Mucosa of stomach (tissue), 1 donor: ENCODE results near the gene BARX1.

Experiments
- H3K27me3 ChIP-seq: one replicate; pipeline ENCODE4 v1.7.0; 2013; ENCODE audit warnings: mild to moderate bottlenecking, low read length; ENCODE audit not compliant: control insufficient read depth, insufficient read depth
- H3K36me3 ChIP-seq: one replicate; pipeline ENCODE4 v1.7.0; 2013; ENCODE audit warnings: low read length; ENCODE audit not compliant: control insufficient read depth, insufficient read depth
- H3K4me1 ChIP-seq: one replicate; pipeline ENCODE4 v1.7.0; 2013; ENCODE audit warnings: mild to moderate bottlenecking, low read length; ENCODE audit not compliant: control insufficient read depth, insufficient read depth
- H3K4me3 ChIP-seq: one replicate; pipeline ENCODE4 v1.7.0; 2013; ENCODE audit warnings: low read length
- H3K9ac ChIP-seq: one replicate; pipeline ENCODE4 v1.7.0; 2013; ENCODE audit warnings: mild to moderate bottlenecking, low read length, moderate library complexity
- H3K9me3 ChIP-seq: one replicate; pipeline ENCODE4 v1.7.0; 2013; ENCODE audit warnings: mild to moderate bottlenecking, low read length, moderate library complexity; ENCODE audit not compliant: control insufficient read depth
- donor health status: Pancreatic carcinoma.

The BARX1 gene

GRCh38 chr9:93953496-93954433 is 1.4 kb downstream of the BARX1 start:
- H3K9ac ChIP-seq = peak overlapping the region; percentile 55
- peaks cover 34% of the 10 kb centered on the region for H3K4me1 ChIP-seq
- no peaks in the 10 kb centered on the region for H3K9me3 ChIP-seq
- no peak overlapping the region for H3K4me3 ChIP-seq
- H3K27me3 ChIP-seq = peaks cover 93% of the 10 kb centered on the region
- H3K36me3 ChIP-seq = no peaks in the 10 kb centered on the region

- Histone ChIP-seq H3K36me3 (no peaks in the 10 kb centered on the region), H3K27me3 (peaks cover 93% of the 10 kb centered on the region), H3K9me3 (no peaks in the 10 kb centered on the region), H3K4me1 (peaks cover 29% of the 10 kb centered on the region), H3K4me3 (no peak overlapping the region), H3K9ac (peak overlapping the region; percentile 55)
Observed at GRCh38 chr9:93952784-93953495, 2.2 kb downstream of the BARX1 start.

GRCh38 chr9:93952119-93952783 is 2.9 kb downstream of the BARX1 start:
- no peaks in the 10 kb centered on the region for H3K36me3 ChIP-seq
- peaks cover 93% of the 10 kb centered on the region for H3K27me3 ChIP-seq
- peak overlapping the region; percentile 36 for H3K4me3 ChIP-seq
- H3K9ac ChIP-seq = peak overlapping the region; percentile 47
- peaks cover 29% of the 10 kb centered on the region for H3K4me1 ChIP-seq
- no peaks in the 10 kb centered on the region for H3K9me3 ChIP-seq

- peaks cover 93% of the 10 kb centered on the region for H3K27me3 ChIP-seq
- no peaks in the 10 kb centered on the region for H3K36me3 ChIP-seq
- H3K4me3 ChIP-seq = no peak overlapping the region
- peaks cover 29% of the 10 kb centered on the region for H3K4me1 ChIP-seq
- no peak overlapping the region for H3K9ac ChIP-seq
- no peaks in the 10 kb centered on the region for H3K9me3 ChIP-seq
Observed at GRCh38 chr9:93951655-93952118, 3.5 kb downstream of the BARX1 start.

DNA sequence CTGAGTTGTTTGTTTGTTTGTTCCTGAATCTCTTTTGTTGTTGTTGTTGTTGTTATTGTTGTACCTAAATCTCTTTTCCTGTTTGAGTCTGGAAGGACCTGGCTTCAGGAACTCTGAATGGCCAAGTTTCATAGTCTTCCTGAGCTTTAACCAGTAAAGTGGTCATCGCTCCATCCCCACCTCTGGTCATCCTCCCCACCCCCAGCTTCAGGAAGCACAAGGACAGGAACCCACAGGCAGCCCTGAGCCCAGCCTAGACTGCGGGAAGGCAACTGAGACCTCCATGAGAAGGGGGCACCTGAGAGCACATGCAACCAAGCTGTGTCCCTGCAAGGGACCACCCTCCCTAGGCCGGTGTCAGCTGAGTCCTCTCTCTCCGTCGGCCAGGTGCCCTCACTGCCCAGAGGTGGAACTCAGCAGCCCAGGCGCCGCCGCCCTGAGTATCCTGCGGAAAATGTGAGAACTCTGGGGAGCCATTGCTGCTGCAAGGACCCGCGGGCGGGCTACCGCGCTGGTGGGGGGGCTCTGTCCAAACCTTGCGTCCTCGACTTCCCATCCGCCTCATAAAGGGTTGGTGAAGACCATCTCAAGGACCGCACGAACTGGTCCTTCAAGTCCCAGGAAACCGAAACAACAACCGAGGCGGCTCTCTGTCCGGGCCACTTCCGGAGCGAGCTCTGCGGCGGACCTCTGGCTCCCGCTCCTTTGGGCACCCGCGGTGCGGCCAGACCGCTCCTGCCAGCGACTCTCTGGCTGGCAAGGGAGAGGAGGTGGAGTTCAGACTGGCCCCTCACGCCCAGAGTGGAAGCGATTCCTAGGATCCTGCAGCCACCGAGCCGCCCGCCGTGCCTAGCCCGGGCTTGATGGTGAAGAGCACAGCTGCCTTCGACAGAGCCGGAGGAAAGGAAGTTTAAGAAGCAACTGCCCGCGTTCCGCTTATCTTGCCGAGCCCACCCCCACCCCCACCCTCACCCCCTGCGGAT is 4.2 kb downstream of the BARX1 start:
- peaks cover 93% of the 10 kb centered on the region for H3K27me3 ChIP-seq
- H3K9ac ChIP-seq = peak overlapping the region; percentile 45
- no peaks in the 10 kb centered on the region for H3K9me3 ChIP-seq
- H3K4me1 ChIP-seq = peaks cover 34% of the 10 kb centered on the region
- peak overlapping the region; percentile 33 for H3K4me3 ChIP-seq
- H3K36me3 ChIP-seq = no peaks in the 10 kb centered on the region

GRCh38 chr9:93949694-93950449 is 5.3 kb downstream of the BARX1 start:
- peaks cover 30% of the 10 kb centered on the region for H3K4me1 ChIP-seq
- peaks cover 98% of the 10 kb centered on the region for H3K27me3 ChIP-seq
- no peaks in the 10 kb centered on the region for H3K9me3 ChIP-seq

DNA sequence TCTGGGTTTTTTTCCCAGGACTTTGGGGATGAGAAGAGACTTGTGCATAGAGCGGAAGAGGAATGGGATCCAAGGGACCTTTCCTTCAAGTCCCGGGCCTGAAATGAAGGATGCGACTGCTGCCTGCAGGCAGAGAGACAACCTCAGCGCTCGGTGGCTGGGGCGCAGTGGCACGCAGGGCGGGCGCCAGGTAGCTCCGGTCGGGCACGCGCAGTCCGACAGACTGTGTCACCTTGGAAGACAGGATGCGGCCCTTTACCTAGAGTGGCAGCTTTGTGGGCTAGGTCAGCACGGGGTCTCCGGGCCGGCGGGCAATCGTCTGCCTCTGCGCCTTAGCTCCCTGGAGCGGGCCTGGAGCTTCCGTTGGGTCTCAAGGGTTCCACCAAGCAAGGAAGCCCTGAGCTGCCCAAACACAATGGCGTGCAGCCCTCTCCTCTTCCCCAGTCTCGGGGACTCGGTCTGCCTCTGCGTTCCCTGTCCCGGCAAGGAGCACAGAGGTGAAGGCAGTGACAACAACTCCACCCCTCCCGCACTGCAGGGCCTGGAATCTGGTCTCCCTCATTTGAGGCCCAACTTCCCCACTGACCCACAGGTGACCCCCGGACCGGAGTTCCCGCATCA is 6.0 kb downstream of the BARX1 start:
- Histone ChIP-seq H3K9ac (no peak overlapping the region), H3K9me3 (no peaks in the 10 kb centered on the region), H3K4me3 (no peak overlapping the region), H3K4me1 (peaks cover 30% of the 10 kb centered on the region), H3K27me3 (peaks cover 98% of the 10 kb centered on the region), H3K36me3 (no peaks in the 10 kb centered on the region)

More at GRCh38 chr9:93949694-93950449, 5.3 kb downstream of the BARX1 start:
- no peak overlapping the region for H3K4me3 ChIP-seq
- no peak overlapping the region for H3K9ac ChIP-seq
- no peaks in the 10 kb centered on the region for H3K36me3 ChIP-seq

DNA sequence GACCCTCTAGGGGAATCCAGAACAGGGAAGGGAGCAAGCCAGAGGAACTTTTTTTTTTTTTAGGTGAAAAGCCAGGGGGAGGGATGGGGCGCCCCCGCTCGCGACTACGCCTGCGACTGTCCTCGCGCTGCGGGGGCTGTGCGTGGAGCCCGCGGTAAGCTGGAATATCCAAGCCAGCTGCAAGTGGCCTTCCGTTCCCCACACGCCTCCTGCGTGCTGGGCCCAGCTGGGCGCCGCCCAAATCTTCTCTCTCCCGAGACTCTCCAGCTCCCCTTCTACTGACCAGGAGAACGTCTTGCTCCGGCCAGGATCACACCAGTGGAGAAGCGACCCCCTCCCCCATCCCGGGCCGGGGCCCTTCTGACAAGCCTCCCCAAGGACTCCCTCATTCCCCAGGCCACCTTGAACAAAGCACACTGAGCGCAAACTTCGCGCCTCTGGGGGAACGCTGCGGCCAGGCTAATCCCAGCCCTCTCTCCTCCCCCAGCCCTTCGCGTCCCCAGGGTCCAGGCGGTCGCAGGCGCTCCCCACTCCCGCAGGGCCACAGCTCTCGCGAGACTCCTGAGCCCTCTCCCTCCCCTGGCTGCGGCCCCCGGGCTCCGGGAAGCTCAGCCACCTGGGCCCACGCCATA is 6.6 kb downstream of the BARX1 start:
- Histone ChIP-seq H3K27me3 (peaks cover 98% of the 10 kb centered on the region), H3K9ac (no peak overlapping the region), H3K4me3 (no peak overlapping the region), H3K36me3 (no peaks in the 10 kb centered on the region), H3K4me1 (peaks cover 30% of the 10 kb centered on the region), H3K9me3 (no peaks in the 10 kb centered on the region)

DNA sequence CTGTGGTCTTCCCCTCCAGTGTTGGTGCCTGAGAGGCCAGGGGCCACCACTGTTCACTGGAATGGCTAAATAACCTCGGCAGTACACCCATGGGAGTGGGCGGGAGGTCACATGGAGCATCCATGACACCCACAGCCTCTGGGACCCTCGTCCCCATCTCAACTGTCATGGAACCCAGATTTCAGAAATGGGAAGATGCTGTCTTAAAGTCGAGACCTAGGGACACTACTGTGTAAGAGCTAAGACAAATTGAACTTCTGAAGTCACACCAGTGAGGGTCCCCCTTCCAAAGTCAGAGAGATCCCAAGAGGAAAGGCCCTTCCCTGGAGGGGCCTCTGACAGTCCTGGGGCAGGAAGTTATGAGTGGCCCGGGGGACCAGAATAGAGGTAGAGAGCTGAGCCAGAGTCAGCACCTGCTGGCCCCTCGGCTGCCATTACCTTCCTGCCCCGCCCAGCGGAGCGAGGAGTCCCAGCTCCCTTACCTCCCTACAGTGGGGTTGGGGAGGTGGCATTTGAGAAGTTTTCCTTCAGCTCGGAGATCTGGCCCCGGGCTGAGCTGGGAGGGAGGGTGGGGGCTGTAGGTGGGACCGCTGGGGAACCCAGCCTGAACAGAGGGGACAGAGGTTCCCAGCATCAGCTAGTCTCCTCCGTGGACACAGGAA is 7.6 kb downstream of the BARX1 start:
- H3K9me3 ChIP-seq = no peaks in the 10 kb centered on the region

DNA sequence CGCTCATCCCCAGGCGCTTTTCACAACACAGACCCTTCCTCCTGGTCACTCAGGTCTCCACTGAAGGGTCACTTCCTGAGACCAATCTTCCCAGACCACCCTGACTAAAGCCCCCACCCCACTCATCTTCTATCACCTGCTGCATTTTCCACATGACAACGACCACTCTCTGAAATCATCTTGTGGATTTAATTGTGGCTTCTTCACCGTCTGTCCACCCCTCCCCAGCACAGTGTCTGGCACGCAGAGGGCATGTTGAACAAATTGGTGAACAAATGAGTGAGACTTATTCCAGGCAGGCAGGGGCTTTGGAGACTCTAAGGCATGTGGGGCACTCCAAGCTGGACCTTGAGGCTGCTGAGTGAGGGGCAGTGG is 8.8 kb downstream of the BARX1 start:
- H3K36me3 ChIP-seq = no peaks in the 10 kb centered on the region
- peaks cover 10% of the 10 kb centered on the region for H3K4me1 ChIP-seq
- H3K9me3 ChIP-seq = no peaks in the 10 kb centered on the region
- H3K9ac ChIP-seq = no peak overlapping the region
- peaks cover 94% of the 10 kb centered on the region for H3K27me3 ChIP-seq
- H3K4me3 ChIP-seq = no peak overlapping the region

More for the DNA sequence above, 7.6 kb downstream of the BARX1 start:
- Histone ChIP-seq H3K4me3 (no peak overlapping the region), H3K9ac (no peak overlapping the region), H3K36me3 (no peaks in the 10 kb centered on the region), H3K27me3 (peaks cover 98% of the 10 kb centered on the region), H3K4me1 (peaks cover 21% of the 10 kb centered on the region)
